NB4 (cell line): Measurements from ENCODE around the gene PEX11A.

Source experiments
- CTCF ChIP-seq: IDR thresholded peaks from one replicate; pipeline ENCODE4 v1.5.1; 2012; ENCODE audit warnings: low read depth, low read length
- POLR2A ChIP-seq: IDR thresholded peaks from 2 replicates; pipeline ENCODE4 v1.6.1; 2011; ENCODE audit warnings: mild to moderate bottlenecking; ENCODE audit not compliant: insufficient read length; ENCODE audit errors: extremely low read depth
- TF ChIP-seq, protein P1 (sequence below): IDR thresholded peaks from 2 replicates; pipeline ENCODE4 v1.6.1; 2011; ENCODE audit warnings: low read depth, low read length

- TF ChIP-seq, protein P1, sequence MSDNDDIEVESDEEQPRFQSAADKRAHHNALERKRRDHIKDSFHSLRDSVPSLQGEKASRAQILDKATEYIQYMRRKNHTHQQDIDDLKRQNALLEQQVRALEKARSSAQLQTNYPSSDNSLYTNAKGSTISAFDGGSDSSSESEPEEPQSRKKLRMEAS, result no peak
- TF ChIP-seq CTCF, result no peak
- no peak for TF ChIP-seq POLR2A
Measured at GRCh38 chr15:89668171-89668570, 22.4 kb downstream of the PEX11A start.
